HUES64 (cell line): Measurements from ENCODE around the gene APOB.

Experiments used
- H3K27ac ChIP-seq: 2 replicates; pipeline ENCODE4 v1.7.0; 2013; ENCODE audit warnings: low read depth, low read length, inconsistent platforms
- H3K27me3 ChIP-seq: 2 replicates; pipeline ENCODE4 v1.6.1; 2013; ENCODE audit warnings: mild to moderate bottlenecking, low read length; ENCODE audit not compliant: insufficient read depth
- H3K36me3 ChIP-seq: 2 replicates; pipeline ENCODE4 v1.6.1; 2013; ENCODE audit warnings: mild to moderate bottlenecking, low read length; ENCODE audit not compliant: insufficient read depth
- H3K4me1 ChIP-seq: 2 replicates; pipeline ENCODE4 v1.6.1; 2013; ENCODE audit warnings: mild to moderate bottlenecking, low read length, moderate library complexity; ENCODE audit not compliant: insufficient read depth
- H3K4me3 ChIP-seq: 2 replicates; pipeline ENCODE4 v1.5.1; 2013; ENCODE audit warnings: mild to moderate bottlenecking, low read length, moderate library complexity
- H3K9ac ChIP-seq: 2 replicates; pipeline ENCODE4 v1.6.1; 2013; ENCODE audit warnings: mild to moderate bottlenecking, low read depth, low read length
- H3K9me3 ChIP-seq: 2 replicates; pipeline ENCODE4 v1.6.1; 2013; ENCODE audit warnings: low read depth, low read length; ENCODE audit not compliant: insufficient read depth
- WGBS: fragments of 150-250, 120-280 bp; methylation state at CpG from one replicate; pipeline ENCODE4 v1.1.7; 2013; ENCODE audit warnings: missing lambda C conversion rate; 5-methylcytosine and 5-hydroxymethylcytosine counted together

Gene APOB

GRCh38 chr2:20962939-20963557 lies 80.8 kb downstream of the APOB start:
- no peaks in the 10 kb centered on the region for H3K9me3 ChIP-seq
- 62% methylated on average over 5 of the region's 5 CpGs for WGBS
- no peak overlapping the region for H3K9ac ChIP-seq
- no peak overlapping the region for H3K27ac ChIP-seq
- H3K36me3 ChIP-seq = no peaks in the 10 kb centered on the region
- no peaks in the 10 kb centered on the region for H3K27me3 ChIP-seq
- H3K4me3 ChIP-seq = no peak overlapping the region
- H3K4me1 ChIP-seq = no peaks in the 10 kb centered on the region

- no peaks in the 10 kb centered on the region for H3K36me3 ChIP-seq
- no peaks in the 10 kb centered on the region for H3K27me3 ChIP-seq
- 85% methylated on average over 7 of the region's 7 CpGs for WGBS
- no peak overlapping the region for H3K9ac ChIP-seq
- no peaks in the 10 kb centered on the region for H3K4me1 ChIP-seq
- H3K9me3 ChIP-seq = no peaks in the 10 kb centered on the region
- H3K27ac ChIP-seq = no peak overlapping the region
- H3K4me3 ChIP-seq = no peak overlapping the region
Observed at GRCh38 chr2:20961858-20962257, 82.0 kb downstream of the APOB start.

GRCh38 chr2:20960003-20960402 lies 83.9 kb downstream of the APOB start:
- H3K4me3 ChIP-seq = no peak overlapping the region
- no peaks in the 10 kb centered on the region for H3K4me1 ChIP-seq
- H3K27me3 ChIP-seq = no peaks in the 10 kb centered on the region
- WGBS = 79% methylated on average over 4 of the region's 4 CpGs
- H3K27ac ChIP-seq = no peak overlapping the region
- H3K36me3 ChIP-seq = no peaks in the 10 kb centered on the region
- H3K9ac ChIP-seq = no peak overlapping the region
- H3K9me3 ChIP-seq = no peaks in the 10 kb centered on the region

GRCh38 chr2:20959252-20959651 lies 84.6 kb downstream of the APOB start:
- H3K4me1 ChIP-seq = no peaks in the 10 kb centered on the region
- H3K27me3 ChIP-seq = no peaks in the 10 kb centered on the region
- H3K36me3 ChIP-seq = no peaks in the 10 kb centered on the region
- no peak overlapping the region for H3K9ac ChIP-seq
- H3K9me3 ChIP-seq = no peaks in the 10 kb centered on the region
- WGBS = 94% methylated on average over 4 of the region's 4 CpGs
- H3K27ac ChIP-seq = no peak overlapping the region
- no peak overlapping the region for H3K4me3 ChIP-seq

GRCh38 chr2:20957788-20958525 lies 85.9 kb downstream of the APOB start:
- Histone ChIP-seq H3K27me3 (no peaks in the 10 kb centered on the region), H3K4me1 (no peaks in the 10 kb centered on the region), H3K27ac (no peak overlapping the region), H3K9me3 (no peaks in the 10 kb centered on the region), H3K4me3 (no peak overlapping the region), H3K9ac (no peak overlapping the region), H3K36me3 (no peaks in the 10 kb centered on the region)
- WGBS = 89% methylated on average over 20 of the region's 21 CpGs

GRCh38 chr2:20955277-20956026 lies 88.4 kb downstream of the APOB start:
- Histone ChIP-seq H3K9me3 (no peaks in the 10 kb centered on the region), H3K27me3 (no peaks in the 10 kb centered on the region), H3K4me1 (no peaks in the 10 kb centered on the region), H3K27ac (no peak overlapping the region), H3K4me3 (no peak overlapping the region), H3K9ac (no peak overlapping the region), H3K36me3 (no peaks in the 10 kb centered on the region)
- WGBS = 92% methylated on average over 9 of the region's 10 CpGs

- Histone ChIP-seq H3K36me3 (no peaks in the 10 kb centered on the region), H3K9me3 (no peaks in the 10 kb centered on the region), H3K9ac (no peak overlapping the region), H3K27me3 (no peaks in the 10 kb centered on the region), H3K27ac (no peak overlapping the region), H3K4me3 (no peak overlapping the region), H3K4me1 (no peaks in the 10 kb centered on the region)
- 89% methylated on average over 10 of the region's 10 CpGs for WGBS
Observed at GRCh38 chr2:20953146-20953824, 90.6 kb downstream of the APOB start.
